GM12873 (cell line): ENCODE measurements around the gene TBC1D14.

Experiments used
- TF ChIP-seq, protein P1 (sequence below): IDR thresholded peaks from 2 replicates; pipeline ENCODE4 v1.5.1; 2012; ENCODE audit warnings: low read depth, mild to moderate bottlenecking, moderate library complexity, low read length, control low read depth; ENCODE audit not compliant: insufficient read depth; ENCODE audit errors: missing control alignments

Gene TBC1D14

DNA sequence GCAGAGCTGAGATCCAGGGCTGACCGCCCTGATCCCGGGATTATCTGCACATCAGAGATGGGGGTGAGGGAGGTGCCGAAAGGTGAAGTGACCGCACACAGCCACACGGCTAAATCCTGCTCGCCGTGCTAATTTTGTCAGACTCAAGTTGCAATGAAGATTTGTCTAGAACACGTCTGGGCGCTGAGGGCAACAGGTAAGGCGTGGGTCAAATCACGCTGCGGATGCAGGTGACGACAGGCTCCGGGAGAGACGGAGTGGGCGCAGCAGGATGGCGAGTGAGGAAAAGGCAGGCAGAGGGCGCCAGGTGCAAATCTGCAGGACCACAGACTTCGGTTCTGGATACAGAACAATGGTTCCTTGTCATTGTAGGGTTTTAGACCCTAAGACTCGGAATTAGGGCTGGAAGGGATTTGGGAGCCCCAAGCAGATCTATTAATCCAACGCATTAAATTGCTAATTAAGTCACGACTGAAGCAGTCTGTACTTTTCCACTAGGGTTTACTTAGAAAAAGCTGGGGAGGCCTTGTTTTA lies 1.9 kb upstream of the TBC1D14 start:
- TF ChIP-seq, protein P1, sequence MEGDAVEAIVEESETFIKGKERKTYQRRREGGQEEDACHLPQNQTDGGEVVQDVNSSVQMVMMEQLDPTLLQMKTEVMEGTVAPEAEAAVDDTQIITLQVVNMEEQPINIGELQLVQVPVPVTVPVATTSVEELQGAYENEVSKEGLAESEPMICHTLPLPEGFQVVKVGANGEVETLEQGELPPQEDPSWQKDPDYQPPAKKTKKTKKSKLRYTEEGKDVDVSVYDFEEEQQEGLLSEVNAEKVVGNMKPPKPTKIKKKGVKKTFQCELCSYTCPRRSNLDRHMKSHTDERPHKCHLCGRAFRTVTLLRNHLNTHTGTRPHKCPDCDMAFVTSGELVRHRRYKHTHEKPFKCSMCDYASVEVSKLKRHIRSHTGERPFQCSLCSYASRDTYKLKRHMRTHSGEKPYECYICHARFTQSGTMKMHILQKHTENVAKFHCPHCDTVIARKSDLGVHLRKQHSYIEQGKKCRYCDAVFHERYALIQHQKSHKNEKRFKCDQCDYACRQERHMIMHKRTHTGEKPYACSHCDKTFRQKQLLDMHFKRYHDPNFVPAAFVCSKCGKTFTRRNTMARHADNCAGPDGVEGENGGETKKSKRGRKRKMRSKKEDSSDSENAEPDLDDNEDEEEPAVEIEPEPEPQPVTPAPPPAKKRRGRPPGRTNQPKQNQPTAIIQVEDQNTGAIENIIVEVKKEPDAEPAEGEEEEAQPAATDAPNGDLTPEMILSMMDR = peak; percentile 54

DNA sequence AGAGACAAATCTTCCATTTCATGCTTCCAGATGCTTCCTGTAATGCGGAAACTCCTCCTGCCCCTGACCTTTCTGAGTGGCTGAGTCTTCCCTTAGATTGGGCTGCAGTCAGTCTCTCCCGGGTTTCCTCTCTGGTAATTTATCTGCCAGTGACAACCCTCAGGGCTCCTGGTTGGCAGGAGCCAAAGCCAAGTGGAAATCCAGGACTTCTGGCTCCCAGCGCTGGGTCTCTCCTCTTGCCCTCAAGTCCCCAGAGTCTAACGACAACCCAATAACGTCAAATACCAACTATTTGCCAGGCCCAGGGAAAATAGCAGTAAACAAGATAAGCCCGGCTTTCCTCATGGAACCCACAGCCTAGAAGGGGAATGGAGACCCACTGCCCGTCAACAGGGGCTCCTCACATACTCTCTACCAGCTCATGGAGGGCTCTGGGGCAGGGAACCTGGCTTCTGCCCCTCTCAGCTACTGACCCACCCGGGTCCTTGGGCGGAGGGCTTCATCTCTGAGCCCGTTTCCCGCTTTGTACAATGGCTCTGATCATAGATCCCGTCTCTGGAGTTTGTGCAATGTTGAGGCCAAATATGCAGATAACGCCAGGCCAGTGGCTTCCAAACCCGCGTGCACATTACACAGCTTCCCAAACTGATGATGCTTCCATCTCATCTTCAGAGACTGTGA lies 1.1 kb upstream of the TBC1D14 start:
- TF ChIP-seq, protein P1 = no peak

DNA sequence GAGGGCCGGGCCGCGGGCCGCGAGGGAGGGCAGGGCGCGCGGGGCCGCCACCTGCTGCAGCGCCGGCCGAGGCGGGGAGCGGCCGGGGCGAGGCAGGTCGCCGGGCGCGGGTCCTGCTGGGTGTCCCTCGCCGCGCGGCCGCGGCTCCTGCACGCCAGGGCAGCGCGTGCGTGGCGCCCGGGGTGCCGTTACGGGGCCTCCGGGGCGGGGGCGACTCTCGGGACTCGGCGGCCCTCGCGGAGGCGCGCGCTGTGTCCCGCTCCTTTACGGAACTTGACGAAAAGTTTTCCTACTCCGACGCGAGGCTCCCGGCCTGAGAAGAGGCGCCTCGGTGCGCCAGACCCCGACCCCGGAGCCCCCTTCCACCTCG lies 329 bp downstream of the TBC1D14 start:
- TF ChIP-seq, protein P1 = no peak

DNA sequence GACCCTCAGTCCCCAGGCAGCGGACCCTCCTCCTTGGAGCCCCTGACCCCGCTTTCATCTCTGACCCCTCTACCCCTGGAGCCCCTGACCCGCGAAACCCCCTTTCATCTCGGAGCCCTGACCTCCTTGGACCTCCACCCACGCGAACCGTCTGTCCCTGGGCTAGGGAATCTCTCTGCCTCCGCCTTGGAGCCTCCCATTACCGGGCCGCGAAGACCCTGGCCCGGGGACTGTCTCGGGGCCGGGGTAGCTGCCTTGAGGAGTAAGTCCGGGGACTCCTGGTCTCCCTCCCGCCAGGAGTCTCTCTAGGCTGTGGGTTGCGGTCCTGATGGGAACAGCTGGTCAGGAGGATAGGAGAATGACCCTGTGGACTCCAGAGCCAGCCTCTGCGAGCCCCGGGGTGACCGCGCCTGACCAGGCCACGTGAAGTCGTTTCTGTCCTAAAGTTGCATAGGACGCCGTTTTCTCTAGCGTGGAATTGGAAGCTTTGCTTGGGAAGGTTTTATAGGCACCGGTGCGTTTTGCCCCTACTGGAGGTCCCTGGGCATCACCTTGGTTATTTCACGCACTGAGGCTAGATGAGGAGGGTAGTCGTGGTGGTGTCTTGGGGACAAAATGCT lies 824 bp downstream of the TBC1D14 start:
- TF ChIP-seq, protein P1 = peak; percentile 40

DNA sequence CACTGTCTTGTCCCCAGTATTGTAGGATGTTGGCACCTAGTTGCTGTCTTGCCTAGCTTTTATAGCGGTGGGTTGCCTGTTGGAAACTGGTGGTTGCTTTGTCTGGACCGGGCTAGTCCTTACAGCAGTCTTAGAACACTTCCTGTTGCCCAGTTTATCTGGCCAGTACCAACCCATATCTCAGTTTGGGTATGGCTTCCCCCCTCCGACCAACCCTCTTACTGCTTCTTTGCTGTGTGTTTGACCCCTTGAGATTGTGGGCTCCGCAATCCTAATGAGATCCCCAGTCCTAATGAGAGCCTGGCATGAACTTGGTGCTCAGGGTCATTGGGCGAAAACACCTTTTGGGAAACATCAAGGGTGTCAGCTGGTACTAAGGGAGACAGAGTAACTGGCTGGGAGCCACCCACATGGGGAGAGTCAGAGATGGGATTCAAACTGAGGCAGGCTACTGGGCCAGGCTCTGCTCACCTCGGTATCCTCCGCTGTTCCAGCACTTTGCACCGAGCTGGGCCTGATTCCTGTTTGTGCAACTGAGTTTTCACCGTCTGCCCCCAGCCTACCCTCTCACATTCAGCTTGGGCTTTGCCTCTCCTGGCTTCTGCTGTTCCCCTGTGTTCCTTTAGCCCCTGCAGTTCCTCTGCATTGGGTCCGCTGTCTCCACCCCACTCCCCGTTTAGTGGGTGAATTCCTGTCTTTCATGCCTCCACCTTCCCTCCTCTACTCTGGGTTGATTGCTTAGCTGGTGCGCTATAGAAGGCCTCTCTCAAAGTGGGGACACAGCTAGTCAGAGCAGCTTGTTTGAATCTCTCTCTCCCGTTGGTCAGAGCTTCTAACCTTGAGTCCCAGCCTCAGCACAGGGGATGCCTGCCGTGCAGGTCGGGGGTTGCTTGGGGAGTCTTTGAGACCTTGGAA lies 1.6 kb downstream of the TBC1D14 start:
- TF ChIP-seq, protein P1 = no peak

GRCh38 chr4:6912441-6912840 lies 2.8 kb downstream of the TBC1D14 start:
- TF ChIP-seq, protein P1 = no peak
